ENCODE results near the gene SENP5.
"Not testable (repeated sequence)": the region's sequence is repeated elsewhere in the genome, so short reads cannot be mapped to it uniquely, and the experiment has no call there.

The SENP5 gene

GRCh38 chr3:196942915-196943277, 75.2 kb downstream of the SENP5 start:
- DNase-seq, result peak; percentile 7 to 76 (median 36)

- not testable (repeated sequence) for DNase-seq
Measured at GRCh38 chr3:196944037-196944790, 76.5 kb downstream of the SENP5 start.

- DNase-seq, result no peak
Measured at GRCh38 chr3:196947136-196947859, 79.6 kb downstream of the SENP5 start.

- no peak for DNase-seq
Measured at GRCh38 chr3:196947860-196948441, 80.2 kb downstream of the SENP5 start.

GRCh38 chr3:196948442-196949284, 80.9 kb downstream of the SENP5 start:
- DNase-seq, result no peak

GRCh38 chr3:196949285-196949619, 81.5 kb downstream of the SENP5 start:
- DNase-seq, result no peak

- no peak for DNase-seq
Measured at GRCh38 chr3:196949750-196950149, 82.0 kb downstream of the SENP5 start.

- no peak for DNase-seq
Measured at GRCh38 chr3:196951371-196951770, 83.7 kb downstream of the SENP5 start.

GRCh38 chr3:196954832-196955231, 87.1 kb downstream of the SENP5 start:
- DNase-seq, result no peak

- DNase-seq, result no peak
Measured at GRCh38 chr3:196962108-196962929, 94.6 kb downstream of the SENP5 start.

GRCh38 chr3:196962930-196963630, 95.4 kb downstream of the SENP5 start:
- DNase-seq, result no peak

- no peak for DNase-seq
Measured at GRCh38 chr3:196963631-196963953, 95.9 kb downstream of the SENP5 start.

GRCh38 chr3:196965112-196965803, 97.5 kb downstream of the SENP5 start:
- DNase-seq, result no peak

- no peak for DNase-seq
Measured at GRCh38 chr3:196965804-196966173, 98.1 kb downstream of the SENP5 start.

- no peak for DNase-seq
Measured at GRCh38 chr3:196966526-196967401, 99.0 kb downstream of the SENP5 start.

GRCh38 chr3:196967412-196968232, 99.9 kb downstream of the SENP5 start:
- no peak for DNase-seq

GRCh38 chr3:196968233-196969133, 100.8 kb downstream of the SENP5 start, which contains the start of gene PIGZ:
Gene PIGZ, minus strand, starts transcription at chr3:196968833. Its CDS starts 16,802 bp downstream, at chr3:196952031.
- DNase-seq, result peak; percentile 57 to 89 (median 75)

All from suppressor macrophage (primary cell).